Fibroblast of mammary gland (primary cell): ENCODE data around the gene GPR45.

Experiments used
- DNase-seq: peaks from one replicate; pipeline ENCODE4 v3.0.0-alpha.2; 2010; ENCODE audit warnings: low read depth
- H3K4me3 ChIP-seq: 2 replicates; pipeline ENCODE4 v1.5.1; 2011; ENCODE audit warnings: low read depth, mild to moderate bottlenecking, low read length, moderate library complexity; ENCODE audit not compliant: control insufficient read depth
- TF ChIP-seq, protein P1 (sequence below): conservative IDR thresholded peaks from 2 replicates; pipeline ENCODE4 v1.5.1; 2011; ENCODE audit warnings: low read depth, low read length, inconsistent platforms; ENCODE audit not compliant: control insufficient read depth, insufficient read depth

GPR45 gene

DNA sequence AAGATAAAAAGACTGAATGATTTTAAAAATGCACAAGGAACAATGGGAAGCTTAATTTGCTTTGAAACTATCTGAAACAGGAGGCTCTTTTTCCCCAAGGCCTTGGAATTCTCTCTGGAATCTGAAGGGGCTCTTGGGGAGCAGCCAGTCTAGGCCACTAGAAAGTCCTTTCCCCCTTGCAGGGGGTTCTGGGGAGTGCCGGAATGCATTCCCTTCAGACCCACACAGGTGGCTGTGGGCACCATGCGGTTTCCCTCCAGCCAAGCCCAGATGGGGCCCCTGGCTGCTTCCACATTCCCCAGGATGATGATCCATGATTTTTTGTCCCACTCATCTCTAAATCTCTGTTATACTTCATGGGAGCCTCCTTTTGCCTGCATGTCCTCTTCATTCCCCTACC, 10.7 kb downstream of the GPR45 start:
- TF ChIP-seq, protein P1, sequence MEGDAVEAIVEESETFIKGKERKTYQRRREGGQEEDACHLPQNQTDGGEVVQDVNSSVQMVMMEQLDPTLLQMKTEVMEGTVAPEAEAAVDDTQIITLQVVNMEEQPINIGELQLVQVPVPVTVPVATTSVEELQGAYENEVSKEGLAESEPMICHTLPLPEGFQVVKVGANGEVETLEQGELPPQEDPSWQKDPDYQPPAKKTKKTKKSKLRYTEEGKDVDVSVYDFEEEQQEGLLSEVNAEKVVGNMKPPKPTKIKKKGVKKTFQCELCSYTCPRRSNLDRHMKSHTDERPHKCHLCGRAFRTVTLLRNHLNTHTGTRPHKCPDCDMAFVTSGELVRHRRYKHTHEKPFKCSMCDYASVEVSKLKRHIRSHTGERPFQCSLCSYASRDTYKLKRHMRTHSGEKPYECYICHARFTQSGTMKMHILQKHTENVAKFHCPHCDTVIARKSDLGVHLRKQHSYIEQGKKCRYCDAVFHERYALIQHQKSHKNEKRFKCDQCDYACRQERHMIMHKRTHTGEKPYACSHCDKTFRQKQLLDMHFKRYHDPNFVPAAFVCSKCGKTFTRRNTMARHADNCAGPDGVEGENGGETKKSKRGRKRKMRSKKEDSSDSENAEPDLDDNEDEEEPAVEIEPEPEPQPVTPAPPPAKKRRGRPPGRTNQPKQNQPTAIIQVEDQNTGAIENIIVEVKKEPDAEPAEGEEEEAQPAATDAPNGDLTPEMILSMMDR: no peak
- no peak overlapping the region for H3K4me3 ChIP-seq
- DNase-seq: no peak

DNA sequence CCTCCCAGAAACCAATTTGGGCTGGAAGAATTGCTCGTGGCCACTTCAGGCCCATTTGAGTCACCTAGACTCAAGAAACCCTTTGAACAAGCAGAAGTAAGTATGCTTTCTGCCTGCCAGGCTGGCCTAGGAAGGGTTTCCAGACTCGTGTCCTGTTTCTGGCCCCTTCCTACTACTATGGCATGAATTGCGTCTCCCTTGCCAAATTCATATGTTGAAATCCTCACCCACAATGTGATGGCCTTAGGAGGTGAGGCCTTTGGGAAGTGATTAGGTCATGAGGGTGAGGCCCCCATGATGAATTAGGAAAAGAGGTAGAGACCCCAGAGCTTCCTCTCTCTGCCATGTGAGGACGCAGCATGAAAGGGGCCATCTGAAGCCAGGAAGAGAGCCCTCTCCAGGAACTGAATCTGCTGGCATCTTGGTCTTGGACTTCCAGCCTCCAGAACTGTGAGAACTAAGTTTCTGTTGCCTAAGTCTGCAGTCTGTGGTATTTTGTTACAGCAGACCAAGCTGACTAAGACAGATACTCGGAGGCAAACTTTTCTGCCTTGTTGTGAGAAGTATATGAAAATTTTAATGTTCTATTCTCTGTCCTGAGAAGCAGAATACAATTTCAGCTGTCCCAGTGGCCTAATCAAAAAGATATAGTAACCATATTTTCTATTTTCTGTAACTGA, 13.1 kb downstream of the GPR45 start:
- no peak for DNase-seq
- TF ChIP-seq, protein P1: no peak
- no peak overlapping the region for H3K4me3 ChIP-seq

DNA sequence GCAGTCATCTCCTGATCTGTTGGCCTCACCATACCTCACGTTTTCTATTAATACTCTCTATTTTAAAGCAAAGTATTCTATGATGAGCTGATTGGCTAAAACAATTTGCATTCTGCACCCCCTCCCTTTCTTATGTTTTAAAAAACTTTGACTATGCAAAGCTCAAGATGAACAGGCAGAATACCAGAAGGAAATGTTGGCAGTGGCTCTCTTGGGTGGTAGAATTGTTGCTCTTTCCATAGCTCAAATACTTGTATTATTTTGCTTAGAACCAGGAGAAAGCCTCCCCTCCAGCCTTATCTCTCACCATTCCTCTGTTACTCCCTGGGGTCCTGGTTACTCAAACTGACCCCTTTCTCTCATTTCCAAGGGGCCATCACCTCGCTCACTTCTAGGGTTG, 14.4 kb downstream of the GPR45 start:
- no peak for DNase-seq
- TF ChIP-seq, protein P1: no peak
- H3K4me3 ChIP-seq: no peak overlapping the region

DNA sequence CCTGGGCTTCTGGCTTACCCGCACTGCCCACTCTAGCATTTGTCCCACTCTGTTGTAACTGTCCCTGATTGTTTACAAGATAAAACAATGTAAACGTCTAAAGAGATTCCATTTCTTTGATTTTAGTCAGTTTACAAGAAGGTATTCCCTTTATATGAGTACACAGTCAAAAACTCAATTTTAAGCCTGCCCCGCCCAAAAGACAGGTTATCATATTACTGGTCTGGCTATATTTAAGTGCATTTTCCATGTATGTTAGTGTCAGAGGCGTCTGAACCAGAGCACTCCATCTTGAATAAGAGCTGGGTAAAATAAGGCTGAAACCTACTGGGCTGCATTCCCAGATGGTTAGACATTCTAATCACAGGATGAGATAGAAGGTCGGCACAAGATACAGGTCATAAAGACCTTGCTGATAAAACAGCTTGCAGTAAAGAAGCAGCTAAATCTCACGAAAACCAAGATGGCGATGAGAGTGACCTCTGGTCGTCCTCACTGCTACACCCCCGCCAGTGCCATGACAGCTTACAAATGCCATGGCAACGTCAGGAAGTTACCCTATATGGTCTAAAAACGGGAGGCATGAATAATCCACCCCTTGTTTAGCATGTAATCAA, 15.0 kb downstream of the GPR45 start:
- no peak for DNase-seq
- TF ChIP-seq, protein P1: no peak
- no peak overlapping the region for H3K4me3 ChIP-seq

DNA sequence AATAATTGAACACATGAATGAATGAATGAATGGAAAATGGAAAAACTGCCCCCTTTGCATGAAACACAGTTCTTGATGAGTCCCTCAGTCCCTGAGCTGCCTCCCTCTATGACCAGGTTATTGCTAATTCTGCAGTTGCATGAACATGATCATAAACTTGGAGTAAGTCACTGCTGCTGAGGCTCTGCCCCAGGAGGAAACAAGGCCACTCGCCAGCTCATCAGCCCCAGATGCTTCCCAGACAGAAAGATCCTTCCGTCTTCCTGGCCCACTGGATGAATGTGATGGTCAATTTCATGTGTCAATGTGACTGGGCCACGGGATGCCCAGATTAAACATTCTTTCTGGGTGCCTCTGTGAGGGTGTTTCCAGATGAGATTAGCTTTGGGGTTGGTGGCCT, 16.4 kb downstream of the GPR45 start:
- DNase-seq: peak; percentile 68
- TF ChIP-seq, protein P1: no peak
- no peak overlapping the region for H3K4me3 ChIP-seq

DNA sequence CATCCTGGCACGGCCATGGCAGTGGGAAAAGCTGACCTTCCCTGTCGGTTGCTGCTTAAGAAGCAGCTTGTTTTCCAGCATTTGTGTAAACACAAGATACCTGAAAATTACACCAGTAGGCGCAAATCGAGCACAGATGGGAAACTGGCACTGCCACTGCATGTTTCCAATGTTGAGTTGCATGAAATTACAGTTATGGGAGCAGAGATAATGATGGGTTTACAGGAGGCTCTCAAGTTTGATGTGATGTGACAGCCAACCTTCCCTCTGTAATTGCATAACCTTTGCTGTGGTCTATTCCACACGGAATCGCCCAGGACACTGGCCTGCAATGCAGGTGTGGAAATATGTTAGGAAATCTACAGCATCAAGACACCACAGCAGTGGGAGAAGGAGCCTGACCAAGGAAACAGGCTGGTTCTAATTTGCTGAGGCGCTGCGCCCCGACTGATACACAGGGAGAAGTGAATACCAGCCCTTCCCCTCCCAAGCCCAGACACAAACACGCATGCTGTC, 17.4 kb downstream of the GPR45 start:
- no peak overlapping the region for H3K4me3 ChIP-seq
- DNase-seq: no peak
- TF ChIP-seq, protein P1: no peak
